ENCODE data around the gene RUSF1.
"Not testable (repeated sequence)": the region's sequence is repeated elsewhere in the genome, so short reads cannot be mapped to it uniquely, and the experiment has no call there.

Gene RUSF1

DNA sequence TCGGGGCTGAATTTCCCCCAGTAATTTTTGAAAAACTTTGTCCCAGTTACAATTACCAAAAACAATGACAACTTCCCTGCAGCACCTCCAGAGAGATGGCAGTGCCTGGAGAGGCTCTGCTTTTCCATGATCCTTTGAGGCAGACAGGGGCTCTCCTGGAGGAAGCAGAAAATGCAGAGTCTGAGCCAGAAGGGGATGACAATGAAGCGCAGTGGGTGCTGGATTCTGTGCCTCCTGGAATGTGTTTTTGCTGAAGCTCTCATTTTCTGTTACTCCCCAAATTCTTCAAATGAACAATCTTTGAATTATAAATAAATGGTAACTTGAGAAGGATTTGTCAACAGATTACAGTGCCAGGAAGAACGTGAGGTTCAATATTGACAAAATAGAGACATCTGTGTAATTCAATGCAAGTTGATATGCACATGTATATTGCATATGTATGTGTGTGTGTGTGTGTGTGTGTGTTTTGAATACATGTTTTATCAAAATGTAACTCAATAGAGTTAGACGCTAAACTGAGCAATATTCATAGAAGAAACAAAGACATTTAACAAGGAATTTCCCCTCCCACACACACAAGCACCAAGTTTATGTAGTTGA, 9.7 kb upstream of the RUSF1 start:
- no peak for DNase-seq (ENCODE audit: low read depth in 3 of 3, low spot score in 1 of 3)

GRCh38 chr16:31513884-31514283, 5.7 kb upstream of the RUSF1 start:
- no peak for DNase-seq (ENCODE audit: low read depth in 3 of 3, low spot score in 1 of 3)

DNA sequence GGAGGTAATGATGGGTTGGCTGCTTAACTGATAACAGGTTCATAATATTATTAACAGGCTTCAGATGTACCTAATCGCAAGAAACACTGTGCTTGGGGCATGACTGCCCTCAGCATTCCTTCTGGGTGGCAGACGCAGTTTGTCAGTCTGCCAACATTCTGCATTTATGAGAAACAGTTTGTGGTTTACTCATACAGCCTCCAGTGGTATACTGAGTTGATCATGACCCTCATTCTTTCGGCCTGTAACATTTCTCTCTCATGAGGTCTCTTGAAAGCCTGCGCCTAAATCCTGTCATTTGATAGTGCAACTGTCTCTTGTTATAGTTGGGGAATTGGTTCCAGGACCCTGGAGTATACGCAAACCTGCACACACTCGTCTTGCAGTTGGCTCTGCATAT, 4.9 kb upstream of the RUSF1 start:
- no peak for DNase-seq (ENCODE audit: low read depth in 3 of 3, low spot score in 1 of 3)

GRCh38 chr16:31508706-31509195, 560 bp upstream of the RUSF1 start:
- no peak for DNase-seq (ENCODE audit: low read depth in 3 of 3, low spot score in 1 of 3)

DNA sequence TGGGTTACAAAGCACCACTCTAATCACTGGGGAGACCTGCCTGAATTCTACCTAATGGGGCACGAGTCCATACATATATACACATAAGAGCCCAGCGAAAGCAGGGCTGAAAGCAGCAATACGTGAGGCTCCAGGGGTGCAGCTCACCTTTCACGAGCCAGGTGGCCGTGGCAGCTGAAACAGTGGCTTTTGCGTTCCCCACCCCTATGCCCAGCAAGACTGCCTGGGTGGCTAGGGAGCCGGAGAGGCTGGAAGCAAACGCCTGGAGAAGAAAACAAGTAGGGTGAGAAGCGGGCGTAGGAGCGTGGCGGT, 618 bp downstream of the RUSF1 start:
- DNase-seq (ENCODE audit: low read depth in 3 of 3, low spot score in 1 of 3) = no peak

DNA sequence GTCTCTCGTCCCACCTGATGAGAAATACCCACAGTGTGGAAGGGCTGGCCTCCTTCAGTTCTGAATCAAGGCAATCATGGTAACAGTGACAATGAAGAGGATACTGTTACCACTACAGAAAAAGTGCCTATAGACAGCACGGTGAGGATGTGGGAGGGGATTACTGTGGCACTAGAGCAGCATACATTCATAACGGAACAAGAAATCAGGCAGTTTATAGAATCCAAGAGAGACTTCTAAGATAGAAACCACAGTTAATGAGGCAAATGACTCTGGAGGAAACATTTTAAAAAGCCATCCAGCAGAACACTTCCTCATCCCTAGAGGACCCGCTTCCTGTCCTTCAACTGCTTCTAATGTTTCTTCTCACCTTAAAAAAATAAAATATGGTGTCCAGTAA, 2.7 kb downstream of the RUSF1 start:
- no peak for DNase-seq (ENCODE audit: low read depth in 3 of 3, low spot score in 1 of 3)

- DNase-seq (ENCODE audit: low read depth in 3 of 3, low spot score in 1 of 3) = no peak
These were observed 4.0 kb downstream of the RUSF1 start for GRCh38 chr16:31504159-31504558.

DNA sequence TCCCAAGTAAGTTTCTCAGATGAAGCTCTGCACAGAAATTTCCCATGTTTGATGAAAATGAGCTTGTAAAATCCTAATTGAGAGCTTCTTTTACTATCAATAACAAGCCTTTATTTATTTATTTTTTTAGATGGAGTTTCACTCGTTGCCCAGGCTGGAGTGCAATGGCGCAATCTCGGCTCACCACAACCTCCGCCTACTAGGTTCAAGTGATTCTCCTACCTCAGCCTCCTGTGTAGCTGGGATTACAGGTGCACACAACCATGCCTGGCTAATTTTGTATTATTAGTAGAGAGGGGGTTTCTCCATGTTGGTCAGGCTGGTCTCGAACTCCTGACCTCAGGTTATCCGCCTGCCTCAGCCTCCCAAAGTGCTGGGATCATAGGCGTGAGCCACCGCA, 4.6 kb downstream of the RUSF1 start:
- not testable (repeated sequence) for DNase-seq (ENCODE audit: low read depth in 3 of 3, low spot score in 1 of 3)

GRCh38 chr16:31502981-31503380, 5.2 kb downstream of the RUSF1 start:
- no peak for DNase-seq (ENCODE audit: low read depth in 3 of 3, low spot score in 1 of 3)

DNA sequence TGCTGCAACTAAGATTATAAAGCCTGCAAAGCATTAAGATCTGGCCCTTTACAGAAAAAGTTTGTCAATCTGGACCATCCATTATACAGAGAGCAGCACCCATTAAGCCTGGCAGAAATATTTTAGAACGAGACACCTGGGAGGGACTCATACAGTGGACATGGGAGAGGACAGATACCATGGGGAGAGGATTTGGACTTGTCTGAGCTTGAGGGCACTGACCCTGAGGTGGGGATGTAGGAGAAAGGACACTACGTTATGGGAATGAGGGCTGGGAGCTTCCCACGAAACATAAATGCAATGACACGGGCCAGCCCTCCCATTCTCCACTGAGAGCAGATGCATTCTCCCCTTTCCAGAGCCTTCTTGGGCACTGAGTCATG, 6.2 kb downstream of the RUSF1 start:
- DNase-seq (ENCODE audit: low read depth in 3 of 3, low spot score in 1 of 3) = no peak

GRCh38 chr16:31501226-31501965, 6.8 kb downstream of the RUSF1 start:
- no peak for DNase-seq (ENCODE audit: low read depth in 3 of 3, low spot score in 1 of 3)

GRCh38 chr16:31499928-31500327, 8.3 kb downstream of the RUSF1 start:
- no peak for DNase-seq (ENCODE audit: low read depth in 3 of 3, low spot score in 1 of 3)

GRCh38 chr16:31498493-31498892, 9.7 kb downstream of the RUSF1 start:
- DNase-seq (ENCODE audit: low read depth in 3 of 3, low spot score in 1 of 3) = no peak

- no peak for DNase-seq (ENCODE audit: low read depth in 3 of 3, low spot score in 1 of 3)
These were observed 11.5 kb downstream of the RUSF1 start for GRCh38 chr16:31496670-31497069.

- DNase-seq (ENCODE audit: low read depth in 3 of 3, low spot score in 1 of 3) = no peak
These were observed 14.6 kb downstream of the RUSF1 start for GRCh38 chr16:31493506-31494125.

DNA sequence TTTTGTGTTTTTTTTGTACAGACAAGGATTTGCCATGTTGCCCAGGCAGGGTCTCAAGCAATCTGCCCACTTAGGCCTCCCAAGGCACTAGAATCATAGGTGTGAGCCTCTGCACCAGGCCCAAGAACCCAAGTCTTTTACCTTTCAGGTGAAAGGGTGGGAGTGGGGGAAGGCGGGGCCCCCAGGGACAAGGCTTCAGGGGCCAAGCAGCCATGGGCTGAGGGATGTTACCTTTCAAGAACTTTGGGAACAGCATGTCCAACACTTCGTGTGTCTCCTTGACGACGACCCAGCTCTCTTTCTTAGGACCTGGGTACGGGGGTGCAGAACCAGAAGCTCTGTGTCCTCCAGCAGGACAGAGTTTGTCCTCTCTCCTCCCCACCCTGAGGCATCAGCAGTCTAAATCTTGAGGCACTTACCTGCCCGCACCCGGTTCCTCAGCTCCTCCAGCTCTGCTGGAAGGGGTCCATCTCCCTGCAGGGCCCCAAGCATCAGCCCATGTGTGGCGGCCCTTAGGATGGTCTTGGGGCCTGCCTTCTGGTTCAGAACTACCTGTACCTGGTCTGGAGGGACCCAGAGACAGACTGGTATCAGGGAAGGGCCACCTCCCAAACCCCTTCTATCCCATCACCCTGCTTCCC, 16.3 kb downstream of the RUSF1 start:
- DNase-seq (ENCODE audit: low read depth in 3 of 3, low spot score in 1 of 3) = no peak

DNA sequence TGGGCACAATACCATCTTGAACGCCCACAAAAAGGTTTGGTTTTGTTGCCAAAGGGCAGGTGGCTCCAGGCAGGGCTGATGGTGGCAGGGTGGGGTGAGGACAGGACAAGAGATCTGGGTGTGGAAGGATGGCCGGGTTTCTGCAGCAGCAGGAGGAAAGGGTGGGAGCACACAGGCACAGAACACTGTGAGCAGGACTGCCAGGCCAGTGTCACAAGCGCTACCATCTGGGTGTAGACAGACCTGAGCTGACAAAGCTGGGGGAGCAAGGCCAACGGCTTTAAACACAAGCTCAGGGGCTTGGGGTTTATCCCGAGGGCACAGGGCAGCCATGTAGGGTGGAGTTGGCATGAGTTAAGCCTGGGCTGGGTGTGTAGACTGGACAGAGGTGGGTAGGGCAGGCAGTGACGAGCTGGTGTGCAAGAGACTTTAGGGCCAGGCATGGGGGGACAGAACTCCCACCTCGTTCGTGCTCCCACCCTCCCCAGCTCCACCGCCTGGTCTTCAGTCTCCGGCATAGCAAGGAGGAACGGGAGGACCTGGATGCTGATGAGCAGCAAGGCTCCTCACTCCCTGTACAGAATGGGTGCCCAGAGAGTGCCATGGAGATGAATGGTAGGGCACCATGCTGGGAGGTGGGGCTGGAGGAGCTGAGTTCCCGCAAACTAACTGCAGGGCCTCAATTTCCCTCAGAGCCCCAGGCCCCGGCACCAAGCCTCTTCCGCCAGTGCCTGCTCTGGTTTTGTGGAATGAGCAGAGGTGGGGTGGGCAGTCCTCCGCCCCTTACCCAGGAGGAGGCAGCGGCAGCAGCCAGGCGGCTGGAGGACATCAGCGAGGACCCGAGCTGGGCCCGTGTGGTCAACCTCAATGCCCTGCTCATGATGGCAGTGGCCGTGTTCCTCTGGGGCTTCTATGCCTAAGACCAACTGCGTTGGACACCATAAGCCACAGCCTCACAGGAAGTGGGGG, 18.3 kb downstream of the RUSF1 start:
- DNase-seq (ENCODE audit: low read depth in 3 of 3, low spot score in 1 of 3) = no peak

DNA sequence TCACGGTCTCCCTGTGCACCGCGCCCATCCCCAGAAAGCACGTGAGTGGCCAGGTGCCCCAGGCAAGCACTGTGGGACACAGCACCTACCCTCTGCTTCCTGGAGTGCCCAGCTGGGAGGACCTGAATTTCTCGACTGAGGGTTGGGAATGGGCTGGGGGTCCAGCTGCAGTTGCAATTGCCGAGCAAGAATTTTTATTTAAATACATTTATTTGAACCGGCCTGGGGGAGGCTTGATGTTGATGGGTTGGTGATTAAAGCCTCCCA, 19.0 kb downstream of the RUSF1 start:
- DNase-seq (ENCODE audit: low read depth in 3 of 3, low spot score in 1 of 3) = no peak

DNA sequence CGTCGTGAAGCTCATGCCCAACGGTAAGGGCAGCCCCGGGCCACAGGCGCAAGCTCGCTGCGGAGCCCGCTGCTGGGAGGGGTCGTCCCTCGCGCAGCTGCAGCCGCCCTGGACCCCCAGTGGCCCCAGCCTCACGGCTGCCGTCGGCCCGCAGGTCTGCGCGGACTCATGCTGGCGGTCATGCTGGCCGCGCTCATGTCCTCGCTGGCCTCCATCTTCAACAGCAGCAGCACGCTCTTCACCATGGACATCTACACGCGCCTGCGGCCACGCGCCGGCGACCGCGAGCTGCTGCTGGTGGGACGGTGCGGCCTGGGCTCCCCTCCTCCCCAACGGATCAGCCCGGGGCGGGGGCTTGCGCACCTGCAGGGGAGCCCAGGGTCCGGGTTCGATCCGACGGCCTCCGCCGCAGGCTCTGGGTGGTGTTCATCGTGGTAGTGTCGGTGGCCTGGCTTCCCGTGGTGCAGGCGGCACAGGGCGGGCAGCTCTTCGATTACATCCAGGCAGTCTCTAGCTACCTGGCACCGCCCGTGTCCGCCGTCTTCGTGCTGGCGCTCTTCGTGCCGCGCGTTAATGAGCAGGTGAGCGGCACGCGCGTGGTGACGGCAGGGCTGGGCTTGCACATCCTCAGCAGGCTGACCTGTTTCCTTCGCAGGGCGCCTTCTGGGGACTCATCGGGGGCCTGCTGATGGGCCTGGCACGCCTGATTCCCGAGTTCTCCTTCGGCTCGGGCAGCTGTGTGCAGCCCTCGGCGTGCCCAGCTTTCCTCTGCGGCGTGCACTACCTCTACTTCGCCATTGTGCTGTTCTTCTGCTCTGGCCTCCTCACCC, 19.5 kb downstream of the RUSF1 start:
- DNase-seq (ENCODE audit: low read depth in 3 of 3, low spot score in 1 of 3) = no peak

DNA sequence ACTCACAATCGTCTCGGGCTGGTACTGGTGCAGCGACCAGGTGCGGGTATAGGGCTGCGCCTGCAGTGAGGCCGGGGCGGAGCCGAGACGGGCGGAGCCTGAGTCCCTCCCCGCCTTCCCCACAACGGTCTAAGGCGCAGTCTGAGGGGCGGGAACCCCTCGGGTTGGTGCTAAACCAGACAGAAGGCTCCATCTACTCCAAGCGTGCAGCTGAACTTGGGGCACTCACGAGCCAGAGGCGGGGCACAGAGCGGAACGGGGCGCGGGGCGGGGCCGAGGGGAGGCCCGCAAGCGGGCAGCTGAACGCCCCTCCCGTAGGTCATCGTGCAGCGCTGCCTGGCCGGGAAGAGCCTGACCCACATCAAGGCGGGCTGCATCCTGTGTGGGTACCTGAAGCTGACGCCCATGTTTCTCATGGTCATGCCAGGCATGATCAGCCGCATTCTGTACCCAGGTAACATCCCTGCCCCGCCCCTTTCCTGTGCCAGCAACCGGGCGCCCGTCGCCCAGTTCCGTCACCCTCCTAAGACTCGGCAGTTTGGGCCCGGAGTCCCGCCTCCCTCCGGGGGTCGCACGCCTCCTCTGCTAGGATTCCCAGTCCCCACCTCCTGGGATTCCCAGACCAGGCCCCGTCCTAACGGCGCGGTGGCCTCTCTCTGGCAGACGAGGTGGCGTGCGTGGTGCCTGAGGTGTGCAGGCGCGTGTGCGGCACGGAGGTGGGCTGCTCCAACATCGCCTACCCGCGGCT, 20.3 kb downstream of the RUSF1 start:
- DNase-seq (ENCODE audit: low read depth in 3 of 3, low spot score in 1 of 3) = peak; percentile 43 to 45 (median 45)

All from stimulated activated CD4-positive, alpha-beta T cell treated with anti-CD3 and anti-CD28 coated beads, TNF-alpha, amount 100 ng/mL, for 1 hour (primary cell).